T-cell (primary cell): Measurements from ENCODE around the gene TMEM98. TPM values are rescaled to one million over a fixed set of nuclear protein-coding genes. Genes with fewer than 3 reads are reported as not detected.

ENCODE experiments used
- ATAC-seq, 4 experiments: fragments of 200-7000 bp in 3 of 4; fragments of 150-1000 bp in 1 of 4; cut with Tn5 transposase; replicated peaks in 1 of 4; 1 replicate in 3 of 4; 2 replicates in 1 of 4; pipeline ENCODE4 v1.10.0; 2021; ENCODE audit warnings: moderate library complexity in 3 of 4, mild to moderate bottlenecking in 2 of 4, moderate number of reproducible peaks in 1 of 4
- CTCF ChIA-PET, 2 donors: fragments of 300-600 bp; sonication (Branson Sonifier 250); formaldehyde crosslinking; loops; one replicate each; lab custom pipeline; 2022; ENCODE audit warnings: antibody characterized with exemption in 2 of 2; lab: Charles Lee
- POLR2A ChIA-PET, 2 donors: fragments of 300-600 bp; sonication (Branson Sonifier 250); formaldehyde crosslinking; loops; one replicate each; lab custom pipeline; 2022; ENCODE audit warnings: antibody characterized with exemption in 2 of 2; lab: Charles Lee
- DNase-seq, 35 experiments: peaks; one replicate each; pipeline versions ENCODE4 v3.0.0 to v3.0.0-alpha.2; 2013 to 2023
- H3K27ac ChIP-seq: one replicate; pipeline ENCODE4 v1.5.1; 2013; ENCODE audit warnings: low read length
- H3K27me3 ChIP-seq, 2 experiments: replicated peaks in 1 of 2; 1 replicate in 1 of 2; 2 replicates in 1 of 2; pipeline versions ENCODE4 v1.6.1 to v1.7.0; 2013; ENCODE audit warnings: low read length in 1 of 2, mixed read lengths in 1 of 2; ENCODE audit not compliant: control insufficient read depth in 2 of 2, insufficient read depth in 2 of 2; ENCODE audit errors: extremely low read depth in 1 of 2
- H3K36me3 ChIP-seq, 2 donors: 1 replicate in 1 of 2; 2 replicates in 1 of 2; pipeline versions ENCODE4 v1.6.1 to v1.7.0; 2013; ENCODE audit warnings: low read length in 1 of 2; ENCODE audit not compliant: control insufficient read depth in 2 of 2, insufficient read depth in 1 of 2; ENCODE audit errors: extremely low read depth in 1 of 2
- H3K4me1 ChIP-seq, 2 experiments: 1 replicate in 1 of 2; 2 replicates in 1 of 2; pipeline versions ENCODE4 v1.6.1 to v1.7.0; 2013; ENCODE audit warnings: low read length in 2 of 2, mixed read lengths in 1 of 2; ENCODE audit not compliant: insufficient read depth in 2 of 2, control insufficient read depth in 1 of 2; ENCODE audit errors: extremely low read depth in 1 of 2
- H3K4me3 ChIP-seq, 2 donors: 1 replicate in 1 of 2; 2 replicates in 1 of 2; pipeline versions ENCODE4 v1.5.1 to v1.7.0; 2013; ENCODE audit warnings: mild to moderate bottlenecking in 2 of 2, low read length in 1 of 2, moderate library complexity in 1 of 2; ENCODE audit not compliant: control insufficient read depth in 1 of 2; ENCODE audit errors: extremely low read depth in 1 of 2
- H3K9me3 ChIP-seq: 2 replicates; pipeline ENCODE4 v1.7.0; 2013
- H3K27ac Mint-ChIP-seq, 2 donors: one replicate each; pipeline ENCODE4 v1.8.0; 2020 to 2021; ENCODE audit warnings: mild to moderate bottlenecking in 2 of 2, mixed read lengths in 2 of 2
- H3K27me3 Mint-ChIP-seq, 2 donors: one replicate each; pipeline ENCODE4 v1.8.0; 2021 to 2022; ENCODE audit warnings: mixed read lengths in 2 of 2
- H3K36me3 Mint-ChIP-seq: one replicate; pipeline ENCODE4 v1.8.0; 2021; ENCODE audit warnings: mixed read lengths
- H3K4me1 Mint-ChIP-seq, 3 donors: one replicate each; pipeline ENCODE4 v1.8.0; 2020 to 2022; ENCODE audit warnings: mixed read lengths in 3 of 3, mild to moderate bottlenecking in 1 of 3
- H3K4me3 Mint-ChIP-seq, 3 donors: one replicate each; pipeline ENCODE4 v1.8.0; 2020 to 2022; ENCODE audit warnings: mild to moderate bottlenecking in 3 of 3, mixed read lengths in 3 of 3, moderate library complexity in 3 of 3
- H3K9me3 Mint-ChIP-seq, 3 donors: one replicate each; pipeline ENCODE4 v1.8.0; 2020 to 2022; ENCODE audit warnings: mixed read lengths in 3 of 3
- WGBS: methylation state at CpG from one replicate; pipeline ENCODE4 v1.1.5; 2013; ENCODE audit warnings: missing lambda C conversion rate; ENCODE audit not compliant: insufficient coverage; 5-methylcytosine and 5-hydroxymethylcytosine counted together
- total RNA-seq, 35 experiments: library from RNA in 6 of 35; stranded (reverse) in 6 of 35; fragments of 120-200 nt in 1 of 35; gene quantifications; one replicate each; pipeline versions ENCODE4 v1.2.1 to v1.2.4 and lab custom pipeline; 2013 to 2026

Gene TMEM98
- total RNA-seq, 5 donors from 2014 or later (not counting 1 experiment from before 2014, with no cell fraction given): 0.26 to 0.41 (median 0.36) TPM; not detected in 2

- no peak overlapping the region for H3K27ac Mint-ChIP-seq
- ATAC-seq (no peak), DNase-seq (no peak)
- H3K4me1 ChIP-seq: peaks cover 0 to 6% of the 10 kb centered on the region in 2 experiments
- no peak overlapping the region for H3K27ac ChIP-seq
- H3K4me3 Mint-ChIP-seq: no peak overlapping the region
- H3K27me3 ChIP-seq: peaks cover 0 to 36% of the 10 kb centered on the region in 2 experiments
- H3K27me3 Mint-ChIP-seq: peaks cover 31 to 34% of the 10 kb centered on the region in 2 donors
- no peaks in the 10 kb centered on the region for H3K36me3 ChIP-seq
- H3K4me3 ChIP-seq: no peak overlapping the region
- H3K4me1 Mint-ChIP-seq: peaks cover 0 to 6% (median 4%) of the 10 kb centered on the region in 3 donors
- H3K9me3 ChIP-seq: no peaks in the 10 kb centered on the region
- ChIA-PET CTCF (interaction anchor here (0.6 to 3.9 kb wide), 8 partner anchors 59 to 473 kb away, joined by 3 to 26 read pairs (median 3); partner anchors contain the start of gene MYO1D (in 1 of the 2)), POLR2A (no interaction called here)
- no peaks in the 10 kb centered on the region for H3K36me3 Mint-ChIP-seq
- WGBS: 77% methylated on average over 11 of the region's 15 CpGs
- no peaks in the 10 kb centered on the region for H3K9me3 Mint-ChIP-seq
These were observed 8.4 kb downstream of the TMEM98 start for GRCh38 chr17:32936186-32936893.

DNA sequence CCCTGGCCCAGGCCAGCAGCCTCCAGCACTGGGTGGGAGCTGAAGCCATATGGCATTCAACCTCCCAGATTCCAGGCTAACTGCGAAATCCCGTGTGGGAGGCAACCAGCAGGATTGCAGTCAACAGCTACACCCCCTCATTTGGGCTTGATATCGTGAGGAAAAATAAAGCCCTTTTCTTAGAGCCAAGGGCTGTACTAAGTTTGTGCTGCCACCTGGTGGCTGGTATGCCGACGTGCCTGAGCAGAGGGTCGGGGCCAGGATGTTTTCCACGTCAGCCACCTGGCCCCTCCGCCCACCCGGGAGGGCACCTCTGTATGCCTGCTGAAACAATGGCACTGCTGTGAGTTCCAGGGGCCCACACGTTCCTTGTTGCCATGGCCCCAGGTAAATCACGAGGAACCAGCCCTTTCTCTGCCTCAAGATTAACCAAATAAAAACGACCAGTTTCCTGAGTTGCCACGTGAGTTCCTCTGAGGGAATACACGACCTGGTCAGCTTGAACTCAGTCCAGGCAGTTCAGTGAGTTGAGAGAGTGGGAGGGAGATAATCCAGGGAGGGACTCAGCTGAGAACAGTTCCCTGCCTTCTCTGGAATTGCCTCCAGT, 9.0 kb downstream of the TMEM98 start:
- ATAC-seq (peak; percentile 62 to 76 (median 69)), DNase-seq (peak; percentile 14 to 77 (median 50))
- no peaks in the 10 kb centered on the region for H3K9me3 Mint-ChIP-seq
- H3K27ac ChIP-seq: no peak overlapping the region
- POLR2A ChIA-PET: interaction anchor here in 1 of 2 donors (0.5 kb wide), 1 partner anchor 61 kb away, joined by 3 read pairs; no protein-coding TSS in a partner anchor
- 6% methylated on average over 12 of the region's 14 CpGs for WGBS
- no peaks in the 10 kb centered on the region for H3K36me3 ChIP-seq
- H3K4me3 Mint-ChIP-seq: peak overlapping the region in 1 of 3 donors; percentile 6
- CTCF ChIA-PET: interaction anchor here (0.6 to 3.9 kb wide), 8 partner anchors 30 to 474 kb away, joined by 3 to 26 read pairs (median 3); partner anchors contain the start of gene MYO1D (in 1 of the 2)
- peaks cover 0 to 6% of the 10 kb centered on the region in 2 experiments for H3K4me1 ChIP-seq
- no peak overlapping the region for H3K4me3 ChIP-seq
- H3K27ac Mint-ChIP-seq: no peak overlapping the region
- no peaks in the 10 kb centered on the region for H3K36me3 Mint-ChIP-seq
- H3K27me3 Mint-ChIP-seq: peaks cover 28% of the 10 kb centered on the region in 2 donors
- H3K9me3 ChIP-seq: no peaks in the 10 kb centered on the region
- H3K27me3 ChIP-seq: peaks cover 0 to 34% of the 10 kb centered on the region in 2 experiments
- H3K4me1 Mint-ChIP-seq: peaks cover 0 to 6% (median 4%) of the 10 kb centered on the region in 3 donors

GRCh38 chr17:32940706-32941390, 12.9 kb downstream of the TMEM98 start:
- Mint-ChIP-seq H3K4me3 (no peak overlapping the region), H3K9me3 (no peaks in the 10 kb centered on the region), H3K36me3 (no peaks in the 10 kb centered on the region), H3K27ac (no peak overlapping the region), H3K27me3 (peaks cover 17 to 29% of the 10 kb centered on the region in 2 donors), H3K4me1 (peaks cover 0 to 6% (median 4%) of the 10 kb centered on the region in 3 donors)
- ChIA-PET POLR2A (no interaction called here), CTCF (interaction anchor here in 1 of 2 donors (0.6 kb wide), 1 partner anchor 471 kb away, joined by 5 read pairs; no protein-coding TSS in a partner anchor)
- no peaks in the 10 kb centered on the region for H3K9me3 ChIP-seq
- WGBS: 70% methylated on average over 6 of the region's 10 CpGs
- peaks cover 0 to 6% of the 10 kb centered on the region in 2 experiments for H3K4me1 ChIP-seq
- peaks cover 0 to 27% of the 10 kb centered on the region in 2 experiments for H3K27me3 ChIP-seq
- H3K27ac ChIP-seq: no peak overlapping the region
- no peak for ATAC-seq
- no peak overlapping the region for H3K4me3 ChIP-seq
- no peaks in the 10 kb centered on the region for H3K36me3 ChIP-seq
- no peak for DNase-seq

DNA sequence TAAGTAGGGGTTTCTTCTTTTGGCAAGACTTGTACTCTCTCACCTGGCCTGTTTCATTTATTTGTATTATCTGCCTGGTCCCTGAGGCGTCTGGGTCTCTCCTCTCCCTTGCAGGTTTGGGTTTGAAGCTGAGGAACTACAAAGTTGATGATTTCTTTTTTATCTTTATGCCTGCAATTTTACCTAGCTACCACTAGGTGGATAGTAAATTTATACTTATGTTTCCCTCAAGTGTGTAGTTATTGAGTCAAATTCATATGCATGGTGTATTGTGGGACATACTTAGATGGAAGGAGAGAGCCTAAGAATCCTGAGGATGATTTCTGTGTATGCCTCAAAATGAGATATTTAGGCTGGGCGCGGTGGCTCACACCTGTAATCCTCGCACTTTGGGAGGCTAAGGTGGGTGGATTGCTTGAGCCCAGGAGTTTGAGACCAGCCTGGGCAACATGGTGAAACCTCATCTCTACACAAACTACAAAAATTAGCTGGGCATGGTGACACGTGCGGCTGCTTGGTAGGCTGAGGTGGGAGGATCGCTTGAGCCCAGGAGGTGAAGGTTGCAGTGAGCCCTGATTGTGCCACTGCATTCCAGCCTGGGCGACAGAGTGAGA, 13.6 kb downstream of the TMEM98 start:
- no peaks in the 10 kb centered on the region for H3K36me3 Mint-ChIP-seq
- WGBS: no CpG with 5 or more reads among the region's 8 CpGs
- no peak overlapping the region for H3K27ac ChIP-seq
- CTCF ChIA-PET: interaction anchor here in 1 of 2 donors (0.6 to 0.9 kb wide), 2 partner anchors 158 to 472 kb away, joined by 3 to 5 read pairs; no protein-coding TSS in a partner anchor
- no peak overlapping the region for H3K4me3 ChIP-seq
- no peak for ATAC-seq
- peaks cover 0 to 6% (median 4%) of the 10 kb centered on the region in 3 donors for H3K4me1 Mint-ChIP-seq
- H3K4me1 ChIP-seq: peaks cover 0 to 6% of the 10 kb centered on the region in 2 experiments
- no peaks in the 10 kb centered on the region for H3K9me3 ChIP-seq
- peaks cover 0 to 20% of the 10 kb centered on the region in 2 experiments for H3K27me3 ChIP-seq
- H3K4me3 Mint-ChIP-seq: no peak overlapping the region
- no peak overlapping the region for H3K27ac Mint-ChIP-seq
- H3K36me3 ChIP-seq: no peaks in the 10 kb centered on the region
- POLR2A ChIA-PET: no interaction called here
- peaks cover 11 to 26% of the 10 kb centered on the region in 2 donors for H3K27me3 Mint-ChIP-seq
- no peaks in the 10 kb centered on the region for H3K9me3 Mint-ChIP-seq
- no peak for DNase-seq

- H3K4me3 ChIP-seq: no peak overlapping the region
- no peak overlapping the region for H3K27ac Mint-ChIP-seq
- peaks cover 0 to 5% of the 10 kb centered on the region in 2 experiments for H3K27me3 ChIP-seq
- no peak overlapping the region for H3K27ac ChIP-seq
- ATAC-seq (no peak), DNase-seq (no peak)
- H3K9me3 ChIP-seq: no peaks in the 10 kb centered on the region
- no peaks in the 10 kb centered on the region for H3K4me1 Mint-ChIP-seq
- no CpG with 5 or more reads among the region's 2 CpGs for WGBS
- H3K9me3 Mint-ChIP-seq: no peaks in the 10 kb centered on the region
- no peaks in the 10 kb centered on the region for H3K4me1 ChIP-seq
- no peaks in the 10 kb centered on the region for H3K36me3 ChIP-seq
- H3K27me3 Mint-ChIP-seq: peaks cover 8 to 19% of the 10 kb centered on the region in 2 donors
- H3K4me3 Mint-ChIP-seq: no peak overlapping the region
- CTCF ChIA-PET: interaction anchor here in 1 of 2 donors (0.6 kb wide), 1 partner anchor 542 kb away, joined by 4 read pairs; no protein-coding TSS in a partner anchor
- no peaks in the 10 kb centered on the region for H3K36me3 Mint-ChIP-seq
- POLR2A ChIA-PET: no interaction called here
These were observed 15.3 kb downstream of the TMEM98 start for GRCh38 chr17:32943206-32943605.
